GM19043 (cell line): ENCODE results near the gene ITFG2.

Experiments
- ATAC-seq: cut with Tn5 transposase; IDR thresholded peaks from one replicate; pipeline ENCODE4 v1.9.1; 2021; ENCODE audit warnings: low read depth; ENCODE audit not compliant: unreplicated experiment

Gene ITFG2

DNA sequence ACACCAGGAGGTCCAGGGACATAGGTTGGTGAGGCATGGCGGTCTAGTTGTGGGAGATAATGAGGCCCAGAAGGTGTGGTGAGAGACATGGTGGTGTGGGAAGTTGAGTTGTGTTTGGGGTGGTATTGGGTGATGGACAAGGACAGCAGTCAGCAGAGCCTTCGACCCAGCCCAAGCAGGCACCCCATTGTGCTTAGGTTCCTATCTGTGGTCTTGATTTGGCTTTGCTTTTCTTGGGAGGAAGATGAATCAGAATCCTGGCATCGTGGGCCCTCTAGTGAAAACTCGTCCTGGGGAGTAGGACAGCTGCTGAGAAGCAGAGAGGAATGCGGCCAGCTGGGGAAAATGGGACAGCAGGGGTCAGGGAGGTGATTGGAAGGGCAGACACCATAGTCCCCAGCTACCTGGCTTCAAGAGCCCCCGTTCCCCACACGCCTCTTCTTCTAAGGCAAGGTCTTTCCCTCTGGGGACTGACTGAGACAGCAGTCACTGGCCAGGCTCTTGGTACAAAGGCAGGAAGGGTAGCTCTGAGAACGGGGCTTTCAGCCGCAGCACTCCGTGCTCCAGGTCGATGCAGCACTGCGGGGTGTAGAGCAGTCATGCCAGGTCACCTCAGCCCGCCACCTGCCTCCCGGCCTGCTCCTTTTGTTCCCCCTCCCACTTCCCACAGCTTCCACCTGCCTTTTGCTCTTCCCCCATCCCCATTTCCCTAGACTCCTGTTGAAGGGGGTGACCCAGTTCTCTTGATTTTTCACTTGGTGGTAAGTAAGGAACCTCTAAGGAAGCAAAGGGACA lies 14.4 kb downstream of the ITFG2 start:
- ATAC-seq, result no peak

- no peak for ATAC-seq
Measured at GRCh38 chr12:2829275-2829674, 16.8 kb downstream of the ITFG2 start.

DNA sequence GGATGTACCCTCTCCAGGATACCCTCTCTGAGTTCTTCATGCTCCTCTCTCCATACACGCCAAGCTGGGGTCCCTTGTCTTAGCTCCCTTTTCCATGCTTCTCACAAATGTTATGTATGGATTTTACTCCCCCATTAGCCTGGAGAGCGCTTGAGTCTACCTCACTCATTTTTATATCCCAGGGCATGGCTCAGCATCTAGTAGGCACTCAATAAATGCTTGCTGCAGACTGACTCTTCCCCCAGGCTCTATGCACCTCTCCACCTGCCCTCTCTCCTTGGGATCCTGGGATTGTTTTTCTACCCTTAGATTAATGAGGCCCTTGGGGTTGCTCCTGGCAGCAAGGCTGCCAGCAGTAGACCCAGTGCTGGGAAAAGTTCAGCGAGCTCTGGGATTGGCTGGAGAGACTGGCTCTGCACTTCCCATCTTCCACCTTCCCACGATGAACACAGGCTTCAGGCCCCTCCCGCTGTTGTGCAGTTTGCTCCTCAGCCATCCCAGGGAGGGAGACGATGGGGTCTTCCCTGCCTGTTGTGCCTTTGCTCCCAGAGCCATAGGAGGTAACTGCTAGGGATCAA lies 20.2 kb downstream of the ITFG2 start:
- ATAC-seq, result no peak

- ATAC-seq, result no peak
Measured at GRCh38 chr12:2833327-2833726, 20.9 kb downstream of the ITFG2 start.

DNA sequence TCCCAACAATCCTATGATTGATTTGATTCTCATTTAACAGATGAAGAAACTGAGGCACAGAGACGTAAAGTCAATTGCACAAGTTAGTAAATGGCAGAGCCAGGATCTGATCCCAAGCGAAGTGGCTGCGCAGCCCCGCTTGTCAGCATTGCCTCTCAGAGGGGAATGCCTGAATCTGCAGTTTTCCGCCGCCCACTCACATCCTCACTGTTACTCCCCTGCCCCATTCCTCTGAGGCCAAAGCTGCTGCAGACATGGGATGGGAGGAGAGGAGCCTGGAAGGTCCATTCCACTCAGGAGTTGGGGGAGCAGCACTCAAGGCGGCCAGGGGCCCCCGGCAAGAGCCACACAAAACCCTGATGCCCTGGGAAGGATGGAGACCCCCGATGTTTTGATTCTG lies 21.3 kb downstream of the ITFG2 start:
- ATAC-seq, result no peak

DNA sequence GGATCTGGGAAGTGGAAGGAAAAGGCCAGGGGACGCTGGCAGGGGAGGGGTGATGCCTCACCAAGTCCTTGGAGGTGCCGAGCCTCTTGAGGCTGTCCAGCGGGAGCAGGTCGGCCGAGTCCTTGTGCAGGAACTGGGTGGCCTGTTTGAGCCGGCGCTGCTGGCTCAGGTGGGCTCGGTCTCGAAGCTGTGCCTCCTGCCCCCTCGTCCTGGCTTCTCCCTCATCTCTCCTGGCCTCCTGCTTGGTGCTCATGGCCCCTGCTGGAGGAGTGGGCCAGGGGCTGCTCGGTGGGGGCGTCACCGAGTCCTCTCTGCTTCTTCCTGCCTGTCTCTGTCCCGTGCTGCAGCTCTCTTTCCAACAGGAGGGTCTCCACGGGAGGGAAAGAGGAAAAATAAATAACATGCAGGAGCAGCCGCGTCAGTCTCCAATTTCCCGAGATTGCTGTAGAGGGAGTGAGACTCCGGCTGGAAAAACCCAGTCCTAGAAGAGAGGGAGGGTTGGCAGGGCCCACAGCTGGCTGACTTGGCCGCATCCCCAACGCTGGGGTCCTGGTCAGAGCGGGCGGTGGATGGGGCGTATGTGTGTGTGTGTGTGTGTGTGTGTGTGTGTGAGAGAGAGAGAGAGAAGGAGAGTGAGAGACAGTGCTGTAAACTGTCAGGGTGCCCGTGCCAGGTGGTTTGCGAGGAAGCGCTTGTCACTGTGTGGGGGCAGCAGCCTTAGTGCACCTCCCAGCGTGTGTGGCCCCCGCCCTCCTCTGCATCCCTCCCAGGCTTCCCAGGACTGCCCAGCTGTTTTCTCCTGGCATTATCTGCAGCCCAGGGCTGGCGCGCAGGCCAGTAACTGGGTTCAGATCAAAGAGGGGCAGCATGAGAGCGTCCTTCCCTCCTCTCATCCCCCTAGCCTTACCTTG lies 22.4 kb downstream of the ITFG2 start, which contains the start of gene NRIP2:
Gene NRIP2, minus strand, starts transcription at position 455 of the 911 bp plus-strand sequence. Its CDS starts 52 bp downstream, at position 403.
- no peak for ATAC-seq

DNA sequence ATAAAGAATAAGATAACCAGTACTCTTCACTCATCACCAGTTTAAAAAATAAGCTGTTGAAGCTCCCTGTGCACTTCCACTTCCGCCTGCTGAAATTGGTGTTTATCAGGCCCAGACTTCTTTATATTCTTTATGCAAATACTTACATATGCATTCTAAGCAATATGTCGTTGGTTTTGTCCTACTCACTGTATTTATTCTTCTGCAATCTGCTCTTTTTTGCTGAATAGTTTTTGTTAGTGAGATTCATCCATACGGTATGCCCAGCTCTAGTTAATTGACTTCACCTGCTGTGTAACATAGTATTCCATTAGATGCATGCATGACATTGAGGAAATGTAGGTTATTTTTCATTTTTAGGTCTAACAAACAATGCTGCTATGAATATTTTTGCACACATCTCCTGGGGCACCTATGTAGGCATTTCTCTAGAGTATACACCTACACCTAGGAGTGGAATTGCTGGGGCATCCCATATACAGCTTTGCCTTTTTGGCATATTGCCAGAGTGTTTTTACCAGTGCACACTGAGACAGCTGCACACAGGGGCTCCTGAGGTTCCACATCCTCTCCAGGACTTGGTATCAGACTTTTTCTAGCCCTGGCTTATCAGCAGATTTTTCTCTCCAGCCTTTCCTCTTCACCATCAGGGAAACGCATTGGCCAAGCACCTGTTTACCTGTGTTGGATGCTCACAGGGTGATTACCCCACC lies 23.4 kb downstream of the ITFG2 start:
- ATAC-seq, result no peak

DNA sequence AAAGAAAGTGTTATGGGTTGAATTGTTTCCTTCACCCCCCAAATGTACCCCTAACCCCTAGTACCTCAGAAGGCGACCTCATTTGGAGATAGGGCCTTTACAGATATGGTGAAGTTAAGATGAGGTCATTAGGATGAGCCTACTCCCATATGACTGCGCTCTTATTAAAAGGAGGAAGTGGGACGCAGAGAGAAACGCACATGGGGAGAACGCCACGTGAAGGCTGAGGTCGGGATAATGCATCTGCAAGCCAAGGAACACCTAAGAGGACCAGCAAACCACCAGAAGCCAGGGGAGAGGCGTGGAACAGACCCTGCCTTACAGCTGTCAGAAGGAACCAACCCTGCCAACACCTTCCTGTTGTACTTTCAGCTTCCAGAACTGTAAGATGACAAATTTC lies 24.1 kb downstream of the ITFG2 start:
- ATAC-seq, result no peak

GRCh38 chr12:2841056-2841650 lies 28.7 kb downstream of the ITFG2 start:
- ATAC-seq, result no peak

DNA sequence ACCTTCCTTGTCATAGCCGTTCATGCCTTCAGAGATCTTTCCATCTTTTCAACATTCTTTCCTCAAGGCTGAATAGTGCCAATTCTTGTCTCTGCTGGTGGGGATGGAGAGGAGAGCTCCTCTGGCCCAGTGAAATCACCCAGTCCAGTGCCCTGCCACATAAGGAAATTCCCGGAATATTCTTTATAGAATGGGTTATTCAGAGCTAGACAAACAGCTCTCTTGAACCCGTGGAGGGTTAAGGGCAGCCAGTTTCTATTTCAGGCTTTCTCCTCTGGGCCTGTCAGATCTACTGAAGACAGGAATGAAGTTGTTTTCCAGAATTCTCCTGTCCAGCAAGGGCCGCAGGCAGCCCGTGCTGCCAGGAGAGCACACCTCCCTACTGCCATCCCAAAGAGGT lies 30.5 kb downstream of the ITFG2 start:
- no peak for ATAC-seq

- no peak for ATAC-seq
Measured at GRCh38 chr12:2844786-2845185, 32.3 kb downstream of the ITFG2 start.

GRCh38 chr12:2845280-2845679 lies 32.8 kb downstream of the ITFG2 start:
- no peak for ATAC-seq

GRCh38 chr12:2851931-2852330 lies 39.5 kb downstream of the ITFG2 start:
- ATAC-seq, result no peak

DNA sequence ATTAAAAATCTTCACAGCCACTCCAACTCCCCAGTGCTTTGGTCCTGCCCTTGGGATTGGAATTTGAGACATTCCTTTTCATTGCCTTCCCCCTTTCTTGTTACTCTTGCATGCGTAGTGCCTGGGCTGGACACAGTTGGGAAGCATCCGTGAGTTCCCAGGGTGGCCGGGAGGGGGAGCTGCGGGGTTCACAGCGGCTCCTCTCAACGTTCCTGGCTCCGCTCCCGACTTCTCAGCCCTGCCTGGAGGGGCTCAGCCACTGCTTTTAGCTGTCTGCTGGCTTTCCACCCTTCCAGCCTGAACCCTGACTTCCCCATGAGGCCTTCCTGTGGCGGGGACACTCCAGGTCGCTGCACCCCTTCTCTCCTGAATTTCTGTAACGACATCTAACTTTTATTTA lies 41.2 kb downstream of the ITFG2 start:
- no peak for ATAC-seq

GRCh38 chr12:2854669-2855453 lies 42.4 kb downstream of the ITFG2 start:
- no peak for ATAC-seq

DNA sequence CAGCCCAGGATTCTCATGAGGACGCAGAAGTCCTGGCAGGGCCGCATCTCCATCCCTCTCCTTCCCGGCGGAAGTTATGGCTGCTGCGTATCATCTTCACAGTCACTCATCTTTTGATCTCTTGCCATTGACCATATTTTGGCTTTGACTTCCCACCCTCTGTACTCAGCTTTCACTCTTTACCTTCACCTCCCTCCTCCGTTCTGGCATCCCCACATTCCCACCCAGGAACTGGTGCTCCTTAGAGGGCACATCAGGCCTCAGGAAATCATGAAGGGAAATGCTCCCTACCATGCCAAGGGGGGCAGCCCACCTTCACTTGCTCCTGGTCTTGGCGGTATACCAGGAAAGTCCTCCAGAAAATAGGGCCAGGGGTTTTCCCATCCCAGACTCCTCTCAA lies 43.1 kb downstream of the ITFG2 start:
- ATAC-seq, result no peak

DNA sequence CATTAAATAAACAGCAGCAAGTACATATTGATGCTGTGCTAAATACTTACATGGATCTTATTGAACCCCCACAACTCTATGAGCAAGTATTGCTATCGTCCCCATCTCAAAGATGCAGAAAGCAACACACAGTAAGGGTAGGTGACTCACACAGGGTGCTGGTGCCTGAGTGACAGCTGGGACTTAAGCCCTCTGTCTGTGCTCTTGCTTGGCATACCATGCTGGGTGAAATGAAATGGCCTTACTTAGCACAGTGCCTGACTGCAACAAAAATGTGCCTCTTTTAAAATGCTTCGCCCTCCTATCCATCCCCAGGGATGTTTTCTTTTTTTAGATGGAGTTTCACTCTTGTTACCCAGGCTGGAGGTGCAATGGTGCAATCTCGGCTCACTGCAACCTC lies 43.6 kb downstream of the ITFG2 start:
- no peak for ATAC-seq

GRCh38 chr12:2857021-2857431 lies 44.6 kb downstream of the ITFG2 start, which contains the start of gene TEX52:
TSS of gene TEX52 (minus strand) at chr12:2857039. CDS start at chr12:2857026, 13 bp downstream.
- ATAC-seq, result no peak

GRCh38 chr12:2857576-2857975 lies 45.1 kb downstream of the ITFG2 start:
- no peak for ATAC-seq
